Activated T-cell treated with anti-CD3 and anti-CD28 coated beads, Interleukin-2, amount 50 U/mL, for 4 hours (primary cell): Measurements from ENCODE around the gene HNF1A. TPM values are rescaled to one million over a fixed set of nuclear protein-coding genes. Genes with fewer than 3 reads are reported as not detected.

Source experiments
- ATAC-seq, 2 donors: fragments of 200-7000 bp; cut with Tn5 transposase; one replicate each; pipeline ENCODE4 v1.10.0; 2021
- DNase-seq: peaks from one replicate; pipeline ENCODE4 v3.0.0-alpha.2; 2020
- H3K27me3 Mint-ChIP-seq: one replicate; pipeline ENCODE4 v1.8.0; 2021; ENCODE audit warnings: low read depth, mixed read lengths
- H3K36me3 Mint-ChIP-seq: one replicate; pipeline ENCODE4 v1.8.0; 2022; ENCODE audit warnings: mixed read lengths; ENCODE audit not compliant: insufficient read depth
- H3K4me1 Mint-ChIP-seq: one replicate; pipeline ENCODE4 v1.8.0; 2021; ENCODE audit warnings: low read depth, mixed read lengths
- H3K4me3 Mint-ChIP-seq: one replicate; pipeline ENCODE4 v1.8.0; 2021; ENCODE audit warnings: mild to moderate bottlenecking, moderate library complexity, mixed read lengths
- H3K9me3 Mint-ChIP-seq: one replicate; pipeline ENCODE4 v1.8.0; 2021; ENCODE audit warnings: mixed read lengths
- total RNA-seq, 3 donors: library from RNA; stranded (reverse); gene quantifications; one replicate each; pipeline ENCODE4 v1.2.1, GENCODE V29; 2021

HNF1A gene, protein sequence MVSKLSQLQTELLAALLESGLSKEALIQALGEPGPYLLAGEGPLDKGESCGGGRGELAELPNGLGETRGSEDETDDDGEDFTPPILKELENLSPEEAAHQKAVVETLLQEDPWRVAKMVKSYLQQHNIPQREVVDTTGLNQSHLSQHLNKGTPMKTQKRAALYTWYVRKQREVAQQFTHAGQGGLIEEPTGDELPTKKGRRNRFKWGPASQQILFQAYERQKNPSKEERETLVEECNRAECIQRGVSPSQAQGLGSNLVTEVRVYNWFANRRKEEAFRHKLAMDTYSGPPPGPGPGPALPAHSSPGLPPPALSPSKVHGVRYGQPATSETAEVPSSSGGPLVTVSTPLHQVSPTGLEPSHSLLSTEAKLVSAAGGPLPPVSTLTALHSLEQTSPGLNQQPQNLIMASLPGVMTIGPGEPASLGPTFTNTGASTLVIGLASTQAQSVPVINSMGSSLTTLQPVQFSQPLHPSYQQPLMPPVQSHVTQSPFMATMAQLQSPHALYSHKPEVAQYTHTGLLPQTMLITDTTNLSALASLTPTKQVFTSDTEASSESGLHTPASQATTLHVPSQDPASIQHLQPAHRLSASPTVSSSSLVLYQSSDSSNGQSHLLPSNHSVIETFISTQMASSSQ
- not detected for total RNA-seq

DNA sequence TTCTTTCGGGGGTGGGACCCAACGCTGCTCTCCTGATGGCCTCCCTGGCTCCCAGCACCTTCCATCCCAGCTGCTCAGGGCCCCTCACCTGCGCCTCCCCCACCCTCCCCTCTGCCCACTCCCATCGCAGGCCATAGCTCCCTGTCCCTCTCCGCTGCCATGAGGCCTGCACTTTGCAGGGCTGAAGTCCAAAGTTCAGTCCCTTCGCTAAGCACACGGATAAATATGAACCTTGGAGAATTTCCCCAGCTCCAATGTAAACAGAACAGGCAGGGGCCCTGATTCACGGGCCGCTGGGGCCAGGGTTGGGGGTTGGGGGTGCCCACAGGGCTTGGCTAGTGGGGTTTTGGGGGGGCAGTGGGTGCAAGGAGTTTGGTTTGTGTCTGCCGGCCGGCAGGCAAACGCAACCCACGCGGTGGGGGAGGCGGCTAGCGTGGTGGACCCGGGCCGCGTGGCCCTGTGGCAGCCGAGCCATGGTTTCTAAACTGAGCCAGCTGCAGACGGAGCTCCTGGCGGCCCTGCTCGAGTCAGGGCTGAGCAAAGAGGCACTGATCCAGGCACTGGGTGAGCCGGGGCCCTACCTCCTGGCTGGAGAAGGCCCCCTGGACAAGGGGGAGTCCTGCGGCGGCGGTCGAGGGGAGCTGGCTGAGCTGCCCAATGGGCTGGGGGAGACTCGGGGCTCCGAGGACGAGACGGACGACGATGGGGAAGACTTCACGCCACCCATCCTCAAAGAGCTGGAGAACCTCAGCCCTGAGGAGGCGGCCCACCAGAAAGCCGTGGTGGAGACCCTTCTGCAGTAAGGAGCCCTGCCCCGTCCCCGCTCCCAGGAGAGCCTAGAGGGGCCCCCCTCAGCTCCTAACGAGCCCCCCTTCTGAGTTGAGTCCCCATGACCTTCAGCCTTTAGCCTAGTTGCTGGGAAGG, at the start of gene HNF1A:
TSS of gene HNF1A (plus strand) at position 248 of the 924 bp plus-strand sequence. CDS start at position 474, 226 bp downstream.
- H3K4me3 Mint-ChIP-seq: no peak within 1 kb of the TSS
- H3K9me3 Mint-ChIP-seq: no peaks in the 10 kb centered on the region
- H3K4me1 Mint-ChIP-seq: no peaks in the 10 kb centered on the region
- H3K36me3 Mint-ChIP-seq: no peaks in the 10 kb centered on the region
- ATAC-seq (no peak), DNase-seq (no peak)
- H3K27me3 Mint-ChIP-seq: no peaks in the 10 kb centered on the region

DNA sequence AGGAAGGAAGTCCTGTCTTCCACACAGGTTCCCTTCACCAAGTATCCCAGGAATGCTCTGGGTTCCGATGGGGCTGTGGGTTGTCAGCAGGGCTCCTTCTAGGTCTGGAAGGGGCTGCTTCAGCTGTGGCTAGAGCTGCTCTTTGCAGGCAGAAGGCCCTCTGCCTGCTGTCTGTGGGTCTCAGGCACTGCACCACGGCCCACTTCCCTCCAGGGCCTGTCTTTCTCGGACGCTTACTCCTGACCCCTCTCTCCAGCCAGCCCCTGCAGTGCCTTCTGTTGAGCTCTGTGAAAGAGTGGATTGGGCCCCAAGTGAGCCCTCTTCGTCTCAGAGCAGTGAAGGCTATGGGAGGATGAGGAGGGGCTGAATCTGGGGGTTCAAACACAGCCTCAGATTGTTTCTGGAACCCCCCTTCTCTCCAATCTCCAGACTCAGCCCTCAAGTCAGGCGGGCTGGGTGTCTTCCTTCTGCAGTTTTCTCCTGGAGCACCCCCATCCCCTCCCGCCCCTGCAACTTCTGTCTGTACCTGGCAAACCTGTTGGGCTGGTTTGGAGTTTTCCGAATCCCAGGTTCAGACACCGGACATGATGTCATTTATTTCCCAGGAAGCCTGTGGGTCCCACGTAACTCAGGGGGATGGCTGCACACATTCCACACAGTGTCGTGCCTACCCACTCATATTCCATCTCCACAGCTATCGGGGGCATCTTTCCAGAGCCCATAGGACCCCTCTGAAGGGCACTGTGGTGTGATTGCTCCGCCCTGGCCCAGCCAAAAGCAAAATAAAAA, 49.3 kb upstream of the HNF1A start:
- DNase-seq (no peak), ATAC-seq (no peak)
- Mint-ChIP-seq H3K4me3 (no peak overlapping the region), H3K4me1 (no peaks in the 10 kb centered on the region), H3K36me3 (no peaks in the 10 kb centered on the region), H3K9me3 (no peaks in the 10 kb centered on the region), H3K27me3 (no peaks in the 10 kb centered on the region)

DNA sequence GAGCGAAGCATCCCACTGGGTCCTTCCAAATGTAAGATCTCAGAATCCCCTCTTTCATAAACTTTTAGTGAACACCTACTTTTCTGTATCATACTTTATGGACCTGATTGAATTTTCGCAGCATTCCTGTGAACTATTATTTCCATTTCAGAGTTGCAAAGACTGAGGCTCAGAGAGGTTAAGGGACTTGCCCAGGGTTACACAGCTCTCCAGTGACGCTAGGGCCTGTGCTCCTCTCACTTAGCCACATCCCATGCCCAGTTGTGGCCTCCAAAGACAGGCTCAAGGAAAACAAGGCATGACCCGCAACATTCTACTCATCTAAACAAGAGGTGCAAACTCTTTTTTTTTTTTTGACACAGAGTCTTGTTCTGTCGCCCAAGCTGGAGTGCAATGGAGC, 48.3 kb upstream of the HNF1A start:
- Mint-ChIP-seq H3K9me3 (no peaks in the 10 kb centered on the region), H3K4me1 (no peaks in the 10 kb centered on the region), H3K36me3 (no peaks in the 10 kb centered on the region), H3K27me3 (no peaks in the 10 kb centered on the region), H3K4me3 (no peak overlapping the region)
- DNase-seq (no peak), ATAC-seq (no peak)

DNA sequence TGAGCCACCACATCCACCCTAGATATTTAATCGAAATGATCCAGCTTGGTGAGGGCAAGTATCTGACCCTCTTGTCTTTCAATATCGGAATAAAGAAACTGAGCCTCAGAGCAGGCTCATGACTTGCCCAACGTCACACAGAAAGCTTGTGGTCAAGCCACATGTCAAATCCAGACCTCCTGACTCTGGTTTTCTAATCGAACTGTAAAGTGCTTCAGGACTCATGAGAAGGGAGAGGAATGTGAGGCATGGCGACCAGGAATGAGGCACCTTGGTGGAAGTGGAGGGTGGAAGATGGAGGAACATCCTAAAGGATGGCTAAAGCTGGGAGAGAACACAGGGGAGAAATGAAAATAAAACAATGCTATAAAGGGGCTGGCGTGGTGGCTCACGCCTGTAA, 46.3 kb upstream of the HNF1A start:
- H3K27me3 Mint-ChIP-seq: no peaks in the 10 kb centered on the region
- H3K36me3 Mint-ChIP-seq: no peaks in the 10 kb centered on the region
- DNase-seq (no peak), ATAC-seq (no peak)
- H3K4me3 Mint-ChIP-seq: no peak overlapping the region
- H3K4me1 Mint-ChIP-seq: no peaks in the 10 kb centered on the region
- H3K9me3 Mint-ChIP-seq: no peaks in the 10 kb centered on the region

DNA sequence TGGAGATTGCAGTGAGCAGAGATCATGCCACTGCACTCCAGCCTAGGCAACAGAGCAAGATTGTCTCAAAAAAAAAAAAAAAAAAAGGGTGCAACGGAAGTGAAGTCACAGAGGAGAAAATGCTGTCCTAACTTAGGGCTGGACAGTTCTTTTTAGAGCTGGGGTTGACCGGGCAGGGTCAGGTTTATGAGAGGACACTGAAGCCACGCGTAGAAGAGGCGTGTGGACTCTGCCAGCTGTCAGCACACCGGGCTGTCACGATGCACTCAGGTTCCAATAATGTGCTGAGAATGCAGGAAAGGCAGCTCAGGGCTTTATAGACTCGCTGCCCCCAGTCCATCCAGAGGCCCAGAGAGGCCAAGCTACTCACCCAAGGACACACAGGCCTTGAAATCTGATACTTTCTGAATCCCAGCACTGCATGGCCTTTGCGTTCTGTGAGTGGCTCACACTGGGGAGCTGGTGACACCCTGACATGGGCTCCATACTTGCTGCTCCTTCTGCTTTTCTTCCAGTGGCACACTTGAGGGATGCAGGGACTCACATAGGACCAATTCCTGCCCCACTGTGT, 45.3 kb upstream of the HNF1A start:
- Mint-ChIP-seq H3K4me3 (no peak overlapping the region), H3K36me3 (no peaks in the 10 kb centered on the region), H3K9me3 (no peaks in the 10 kb centered on the region), H3K27me3 (peaks cover 5% of the 10 kb centered on the region), H3K4me1 (no peaks in the 10 kb centered on the region)
- DNase-seq (no peak), ATAC-seq (no peak)

DNA sequence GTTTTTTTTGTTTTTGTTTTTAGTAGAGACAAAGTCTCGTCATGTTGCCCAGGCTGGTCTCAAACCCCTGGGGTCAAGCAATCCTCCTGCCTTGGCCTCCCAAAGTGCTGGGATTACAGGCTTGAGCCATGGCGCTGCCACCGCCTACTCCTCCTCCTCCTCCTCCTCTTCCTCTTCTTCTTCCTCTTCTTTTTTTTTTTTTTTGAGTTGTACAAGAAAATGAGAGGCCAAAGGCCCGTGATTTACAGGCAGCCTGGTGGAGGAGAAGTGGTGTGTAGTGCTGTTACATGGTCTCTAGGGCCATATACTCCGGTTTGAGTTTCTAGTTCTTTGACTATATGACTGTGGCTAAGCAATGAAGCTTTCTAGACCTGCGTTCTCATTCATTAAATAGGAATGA, 44.6 kb upstream of the HNF1A start:
- H3K27me3 Mint-ChIP-seq: peaks cover 10% of the 10 kb centered on the region
- DNase-seq (no peak), ATAC-seq (no peak)
- H3K4me3 Mint-ChIP-seq: no peak overlapping the region
- H3K9me3 Mint-ChIP-seq: no peaks in the 10 kb centered on the region
- no peaks in the 10 kb centered on the region for H3K4me1 Mint-ChIP-seq
- no peaks in the 10 kb centered on the region for H3K36me3 Mint-ChIP-seq

DNA sequence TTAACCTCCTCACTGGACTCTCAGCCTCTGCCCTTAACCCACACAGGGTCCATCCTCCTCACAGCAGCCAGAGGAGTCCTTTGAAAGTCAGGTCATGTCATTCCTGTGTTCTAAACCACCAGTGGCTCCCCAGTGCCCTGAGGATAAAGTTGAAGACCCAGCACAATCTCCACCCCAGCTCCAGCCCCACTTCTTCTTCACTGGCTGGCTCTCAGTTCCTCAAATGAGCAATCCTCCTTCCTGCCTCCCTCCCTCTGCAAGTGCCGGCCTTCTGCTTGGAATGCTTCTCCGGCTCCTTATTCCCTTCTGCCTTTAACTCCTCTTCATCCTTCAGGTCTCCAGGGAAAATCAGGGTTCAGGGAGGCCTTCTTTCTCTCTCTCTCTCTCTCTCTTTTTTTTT, 42.1 kb upstream of the HNF1A start:
- Mint-ChIP-seq H3K27me3 (peaks cover 14% of the 10 kb centered on the region), H3K36me3 (no peaks in the 10 kb centered on the region), H3K4me1 (no peaks in the 10 kb centered on the region), H3K4me3 (no peak overlapping the region), H3K9me3 (no peaks in the 10 kb centered on the region)
- ATAC-seq (no peak), DNase-seq (no peak)

DNA sequence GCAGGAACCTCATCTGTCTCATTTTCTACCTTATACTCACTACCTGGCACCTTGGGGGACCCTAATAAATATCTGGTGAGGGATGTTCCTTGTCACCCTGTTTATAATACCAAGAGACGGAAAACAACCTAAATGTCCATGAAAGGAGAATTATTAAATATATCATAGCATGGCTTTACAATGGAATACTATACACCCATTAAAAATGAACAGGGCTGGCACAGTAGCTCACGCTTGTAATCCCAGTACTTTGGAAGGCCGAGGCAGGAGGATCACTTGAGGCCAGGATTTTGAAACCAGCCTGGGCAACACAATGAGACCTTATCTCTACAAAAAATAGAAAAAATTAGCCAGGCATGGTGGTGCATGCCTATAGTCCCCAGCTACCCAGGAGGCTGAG, 39.8 kb upstream of the HNF1A start:
- H3K4me1 Mint-ChIP-seq: no peaks in the 10 kb centered on the region
- no peaks in the 10 kb centered on the region for H3K9me3 Mint-ChIP-seq
- DNase-seq (no peak), ATAC-seq (no peak)
- no peak overlapping the region for H3K4me3 Mint-ChIP-seq
- peaks cover 14% of the 10 kb centered on the region for H3K27me3 Mint-ChIP-seq
- no peaks in the 10 kb centered on the region for H3K36me3 Mint-ChIP-seq

DNA sequence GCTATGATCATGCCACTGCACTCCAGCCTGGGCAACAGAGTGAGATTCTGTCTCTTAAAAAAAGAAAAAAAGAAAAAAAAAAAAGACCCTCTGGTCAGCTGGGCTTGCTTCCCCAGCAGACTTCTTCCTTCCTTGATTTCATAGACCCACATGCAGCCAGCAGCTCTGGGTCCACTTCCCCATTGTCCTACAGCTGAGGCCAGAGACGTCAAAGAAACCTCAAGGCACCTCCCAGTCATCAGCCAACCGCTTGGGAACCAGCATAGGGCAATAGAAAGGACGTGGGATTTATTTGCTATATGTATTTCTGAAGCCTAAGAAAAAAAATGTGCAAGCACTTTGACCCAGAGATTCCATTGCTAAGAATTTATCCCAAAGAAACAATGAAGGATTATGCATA, 38.8 kb upstream of the HNF1A start:
- DNase-seq: no peak
- Mint-ChIP-seq H3K27me3 (peaks cover 14% of the 10 kb centered on the region), H3K4me3 (no peak overlapping the region), H3K9me3 (no peaks in the 10 kb centered on the region), H3K4me1 (peaks cover under 1% of the 10 kb centered on the region), H3K36me3 (no peaks in the 10 kb centered on the region)
- ATAC-seq: no peak

DNA sequence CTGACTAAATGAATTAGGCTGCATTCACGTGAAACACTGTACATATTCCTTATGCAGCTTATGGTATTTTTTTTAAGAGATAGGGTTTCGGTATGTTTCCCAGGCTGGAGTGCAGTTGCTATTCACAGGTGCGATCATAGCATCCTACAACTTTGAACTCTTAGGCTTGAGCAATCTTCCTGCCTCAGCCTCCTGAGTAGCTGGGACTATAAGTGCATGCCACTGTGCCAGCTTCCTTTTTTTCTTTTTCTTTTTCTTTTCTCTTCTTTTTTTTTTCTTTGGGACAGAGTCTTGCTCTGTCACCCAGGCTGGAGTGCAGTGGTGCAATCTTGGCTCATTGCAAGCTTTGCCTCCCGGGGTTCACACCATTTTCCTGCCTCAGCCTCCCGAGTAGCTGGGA, 38.3 kb upstream of the HNF1A start:
- Mint-ChIP-seq H3K4me1 (peaks cover 3% of the 10 kb centered on the region), H3K27me3 (peaks cover 14% of the 10 kb centered on the region), H3K36me3 (no peaks in the 10 kb centered on the region), H3K4me3 (no peak overlapping the region), H3K9me3 (no peaks in the 10 kb centered on the region)
- ATAC-seq (no peak), DNase-seq (no peak)

DNA sequence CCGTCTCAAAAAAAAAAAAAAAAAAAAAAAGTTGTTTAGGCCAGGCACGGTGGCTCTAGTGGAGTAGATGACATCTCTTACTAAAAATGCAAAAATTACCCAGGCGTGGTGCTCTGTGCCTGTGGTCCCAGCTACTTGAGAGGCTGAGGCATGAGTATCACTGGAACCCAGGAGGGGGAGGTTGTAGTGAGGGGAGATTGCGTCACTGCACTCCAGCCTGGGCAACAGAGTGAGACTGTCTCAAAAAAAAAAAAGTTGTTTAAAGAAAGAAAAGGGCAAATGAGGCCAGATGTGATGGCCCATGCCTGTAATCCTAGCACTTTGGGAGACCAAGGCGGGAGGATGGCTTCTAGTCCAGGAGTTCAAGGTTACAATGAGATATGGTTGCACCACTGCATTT, 37.5 kb upstream of the HNF1A start:
- Mint-ChIP-seq H3K4me1 (peaks cover 3% of the 10 kb centered on the region), H3K4me3 (no peak overlapping the region), H3K9me3 (no peaks in the 10 kb centered on the region), H3K27me3 (peaks cover 14% of the 10 kb centered on the region), H3K36me3 (no peaks in the 10 kb centered on the region)
- DNase-seq (no peak), ATAC-seq (no peak)

DNA sequence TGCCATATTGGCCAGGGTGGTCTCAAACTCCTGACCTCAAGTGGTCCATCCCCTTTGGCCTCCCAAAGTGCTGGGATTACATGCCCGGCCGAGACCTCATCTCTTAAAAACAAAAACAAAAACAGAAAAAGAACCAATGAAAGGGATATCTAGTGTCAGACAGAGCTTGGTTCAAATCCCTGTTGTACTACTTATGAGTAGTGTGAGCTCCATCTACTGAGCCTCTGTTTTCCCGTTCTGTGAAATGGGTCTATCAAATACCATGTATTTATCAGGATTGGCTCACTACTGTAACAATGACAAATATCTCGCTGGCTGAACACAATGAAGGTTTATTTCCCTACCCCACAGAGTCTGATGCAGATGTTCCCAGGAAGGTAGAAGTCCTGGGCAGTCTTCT, 36.9 kb upstream of the HNF1A start:
- Mint-ChIP-seq H3K36me3 (no peaks in the 10 kb centered on the region), H3K9me3 (no peaks in the 10 kb centered on the region)

DNA sequence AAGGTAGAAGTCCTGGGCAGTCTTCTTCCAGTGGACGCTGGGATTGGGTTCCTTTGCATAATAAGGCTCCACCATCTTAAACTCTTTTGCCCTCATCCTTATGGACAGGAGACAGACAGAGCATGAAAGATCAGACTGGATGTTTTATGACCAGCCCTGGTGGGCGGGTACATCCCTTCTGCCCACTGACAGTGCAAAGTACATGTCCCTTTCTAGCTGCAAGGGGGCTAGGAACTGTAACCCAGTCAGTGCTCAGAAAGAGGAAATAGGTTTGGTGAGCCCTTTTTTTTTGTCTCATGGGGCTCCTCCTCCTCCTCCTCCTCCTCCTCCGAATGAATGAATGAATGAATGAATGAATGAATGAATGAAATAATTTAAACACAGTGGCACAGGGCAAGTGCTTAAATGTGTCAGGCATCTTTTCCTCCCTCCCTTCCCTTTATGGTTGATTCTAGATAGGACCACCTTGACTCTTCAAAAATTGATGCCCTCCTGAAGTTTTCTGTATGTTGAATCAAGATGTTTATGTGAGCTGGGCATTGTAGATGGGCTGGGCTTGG, 36.4 kb upstream of the HNF1A start:
- Mint-ChIP-seq H3K4me3 (no peak overlapping the region), H3K4me1 (peaks cover 3% of the 10 kb centered on the region), H3K9me3 (no peaks in the 10 kb centered on the region), H3K36me3 (no peaks in the 10 kb centered on the region), H3K27me3 (peaks cover 14% of the 10 kb centered on the region)
- ATAC-seq: no peak
- no peak for DNase-seq

More for the DNA sequence above, 36.9 kb upstream of the HNF1A start:
- no peak for ATAC-seq
- Mint-ChIP-seq H3K27me3 (peaks cover 14% of the 10 kb centered on the region), H3K4me1 (peaks cover 3% of the 10 kb centered on the region), H3K4me3 (no peak overlapping the region)
- DNase-seq: no peak
